Activated naive CD8-positive, alpha-beta T cell treated with anti-CD3 and anti-CD28 coated beads, Interleukin-2, amount 50 U/mL, for 24 hours (primary cell): Measurements from ENCODE around the gene ADAMTS4.

Experiments
- ATAC-seq: fragments of 150-1000 bp; cut with Tn5 transposase; one replicate; pipeline ENCODE4 v1.10.0; 2021
- DNase-seq: peaks from one replicate; pipeline ENCODE4 v3.0.0; 2021
- H3K27ac Mint-ChIP-seq: one replicate; pipeline ENCODE4 v1.8.0; 2021; ENCODE audit warnings: mild to moderate bottlenecking, mixed read lengths
- H3K27me3 Mint-ChIP-seq: one replicate; pipeline ENCODE4 v1.8.0; 2021; ENCODE audit warnings: mixed read lengths
- H3K36me3 Mint-ChIP-seq: one replicate; pipeline ENCODE4 v1.8.0; 2021; ENCODE audit warnings: low read depth, mixed read lengths
- H3K4me1 Mint-ChIP-seq: one replicate; pipeline ENCODE4 v1.8.0; 2021; ENCODE audit warnings: mixed read lengths
- H3K4me3 Mint-ChIP-seq: one replicate; pipeline ENCODE4 v1.8.0; 2021; ENCODE audit warnings: mild to moderate bottlenecking, moderate library complexity, mixed read lengths
- H3K9me3 Mint-ChIP-seq: one replicate; pipeline ENCODE4 v1.8.0; 2021; ENCODE audit warnings: mixed read lengths

Gene ADAMTS4

GRCh38 chr1:161193561-161194235, 5.2 kb downstream of the ADAMTS4 start:
- Mint-ChIP-seq H3K4me1 (peaks cover 29% of the 10 kb centered on the region), H3K27me3 (no peaks in the 10 kb centered on the region), H3K9me3 (no peaks in the 10 kb centered on the region), H3K36me3 (no peaks in the 10 kb centered on the region), H3K4me3 (no peak overlapping the region), H3K27ac (no peak overlapping the region)
- no peak for ATAC-seq
- DNase-seq = no peak

DNA sequence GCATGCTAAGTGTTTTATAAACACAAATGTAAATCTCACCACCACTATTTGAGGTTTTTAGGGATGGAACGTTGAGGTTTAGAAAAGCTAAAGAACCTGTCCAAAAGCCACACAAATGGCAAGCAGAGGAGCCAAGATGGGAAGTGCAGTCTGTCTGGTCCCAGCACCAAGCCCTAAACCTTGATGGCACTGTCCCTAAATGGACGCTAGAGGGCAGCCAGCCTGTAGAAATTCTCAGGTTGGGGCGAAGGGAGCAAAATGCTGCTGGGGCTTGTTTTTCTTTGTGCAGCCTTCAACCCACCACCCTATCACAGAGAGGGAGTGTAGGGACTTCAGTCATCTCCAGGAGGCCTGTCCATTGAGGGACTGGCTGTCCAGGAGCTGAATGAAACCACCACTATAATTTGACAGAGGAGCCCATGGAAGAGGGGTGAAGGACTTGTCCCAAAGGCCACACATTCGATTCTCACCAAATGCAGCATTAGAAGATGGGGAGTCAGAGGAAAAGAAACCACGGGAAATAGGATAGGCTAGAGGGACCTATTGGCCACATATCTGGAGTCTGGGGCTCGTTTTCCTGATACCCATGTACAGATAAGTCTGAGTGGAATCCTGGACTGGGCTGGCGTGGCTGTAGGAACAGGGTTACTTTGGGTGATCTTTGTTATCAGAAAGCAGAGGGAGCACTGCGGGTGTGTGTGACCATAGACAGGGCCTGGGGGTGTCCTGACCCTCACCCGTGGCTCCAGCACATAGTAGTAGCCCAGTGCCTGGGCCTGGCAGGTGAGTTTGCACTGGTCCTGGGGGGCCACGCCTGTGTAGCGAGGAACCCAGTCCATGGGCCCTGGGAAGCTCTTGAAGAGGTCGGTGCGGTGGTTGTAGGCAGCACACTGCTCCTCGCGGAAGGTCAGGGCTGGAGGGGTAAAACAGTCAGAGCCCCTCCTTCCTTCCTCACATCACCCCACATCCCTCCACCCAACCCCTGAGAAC, 6.1 kb downstream of the ADAMTS4 start:
- no peaks in the 10 kb centered on the region for H3K27me3 Mint-ChIP-seq
- H3K4me3 Mint-ChIP-seq = no peak overlapping the region
- DNase-seq = peak; percentile 62
- no peaks in the 10 kb centered on the region for H3K36me3 Mint-ChIP-seq
- peak; percentile 87 for ATAC-seq
- H3K9me3 Mint-ChIP-seq = no peaks in the 10 kb centered on the region
- peak overlapping the region; percentile 24 for H3K27ac Mint-ChIP-seq
- peaks cover 34% of the 10 kb centered on the region for H3K4me1 Mint-ChIP-seq

- Mint-ChIP-seq H3K4me1 (peaks cover 42% of the 10 kb centered on the region), H3K4me3 (no peak overlapping the region), H3K9me3 (no peaks in the 10 kb centered on the region), H3K27ac (no peak overlapping the region), H3K36me3 (no peaks in the 10 kb centered on the region), H3K27me3 (no peaks in the 10 kb centered on the region)
- DNase-seq (no peak), ATAC-seq (no peak)
Observed at GRCh38 chr1:161191971-161192370, 6.9 kb downstream of the ADAMTS4 start.

GRCh38 chr1:161190962-161191521, 7.8 kb downstream of the ADAMTS4 start:
- Mint-ChIP-seq H3K27me3 (no peaks in the 10 kb centered on the region), H3K4me1 (peaks cover 50% of the 10 kb centered on the region)

DNA sequence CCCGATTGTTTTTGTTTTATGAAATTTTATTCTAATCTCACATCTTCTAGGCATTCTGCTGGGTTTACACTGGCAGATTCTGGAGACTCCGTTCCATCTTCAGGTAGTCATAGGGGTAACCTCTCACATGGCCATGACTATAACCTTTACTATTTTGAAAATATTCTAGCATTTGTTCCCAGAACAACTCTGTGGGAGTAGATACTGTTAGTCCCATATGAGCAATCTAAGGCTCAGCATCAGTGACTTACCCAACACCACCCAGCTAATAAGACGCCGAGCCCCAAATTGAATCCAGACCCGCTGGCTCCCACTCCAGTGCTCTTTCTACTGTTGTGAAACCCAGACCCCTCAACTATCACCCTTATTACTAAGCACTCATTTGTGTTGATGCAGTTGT, 9.8 kb downstream of the ADAMTS4 start:
- Mint-ChIP-seq H3K9me3 (no peaks in the 10 kb centered on the region), H3K27me3 (no peaks in the 10 kb centered on the region), H3K36me3 (no peaks in the 10 kb centered on the region), H3K27ac (no peak overlapping the region), H3K4me1 (peaks cover 53% of the 10 kb centered on the region), H3K4me3 (no peak overlapping the region)
- no peak for ATAC-seq
- DNase-seq = no peak

More at GRCh38 chr1:161190962-161191521, 7.8 kb downstream of the ADAMTS4 start:
- ATAC-seq (no peak), DNase-seq (no peak)
- no peak overlapping the region for H3K4me3 Mint-ChIP-seq
- no peak overlapping the region for H3K27ac Mint-ChIP-seq
- H3K9me3 Mint-ChIP-seq = no peaks in the 10 kb centered on the region
- H3K36me3 Mint-ChIP-seq = no peaks in the 10 kb centered on the region

DNA sequence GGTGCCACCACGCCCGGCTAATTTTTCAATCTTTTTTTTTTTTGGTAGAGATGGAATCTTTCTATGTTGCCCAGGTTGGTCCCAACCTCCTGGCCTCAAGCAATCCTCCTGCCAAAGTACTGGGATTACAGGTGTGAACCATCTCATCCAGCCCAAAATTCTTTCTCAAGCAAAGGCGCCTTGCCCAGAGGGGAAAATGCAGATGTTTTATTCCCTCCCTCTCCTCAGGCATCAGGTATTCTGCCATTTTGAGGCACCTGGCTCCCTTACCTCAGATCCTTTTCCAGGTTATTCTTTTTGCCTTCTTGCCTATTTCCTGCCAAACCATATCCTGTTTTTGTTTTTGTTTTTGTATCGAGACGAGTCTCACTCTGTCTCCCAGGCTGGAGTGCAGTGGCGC, 10.5 kb downstream of the ADAMTS4 start:
- Mint-ChIP-seq H3K27ac (peak overlapping the region; percentile 27), H3K27me3 (no peaks in the 10 kb centered on the region), H3K4me1 (peaks cover 57% of the 10 kb centered on the region), H3K36me3 (no peaks in the 10 kb centered on the region), H3K9me3 (no peaks in the 10 kb centered on the region), H3K4me3 (no peak overlapping the region)
- ATAC-seq = no peak
- no peak for DNase-seq

DNA sequence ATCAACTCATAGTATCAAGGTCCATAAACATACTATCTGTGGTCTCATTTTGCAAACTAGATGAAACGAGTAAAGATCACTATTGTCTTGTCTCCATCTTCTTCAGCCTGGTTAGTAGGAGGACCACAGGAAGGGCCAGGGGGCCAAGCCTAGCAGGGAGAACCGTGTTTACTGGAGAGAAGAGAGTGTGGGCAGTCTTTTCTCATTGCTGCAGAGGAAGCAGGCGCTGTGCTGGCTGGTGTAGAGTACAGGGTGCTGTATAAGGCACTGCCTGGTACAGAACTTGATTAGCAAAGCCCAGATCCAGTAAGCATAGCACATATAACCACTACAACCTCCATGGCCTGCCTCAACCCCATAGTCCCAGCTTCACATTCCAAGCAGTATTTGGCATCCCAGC, 11.5 kb downstream of the ADAMTS4 start:
- H3K27me3 Mint-ChIP-seq = no peaks in the 10 kb centered on the region
- peaks cover 61% of the 10 kb centered on the region for H3K4me1 Mint-ChIP-seq
- H3K36me3 Mint-ChIP-seq = no peaks in the 10 kb centered on the region
- no peak for ATAC-seq
- H3K9me3 Mint-ChIP-seq = no peaks in the 10 kb centered on the region
- H3K27ac Mint-ChIP-seq = peak overlapping the region; percentile 44
- no peak for DNase-seq
- no peak overlapping the region for H3K4me3 Mint-ChIP-seq

DNA sequence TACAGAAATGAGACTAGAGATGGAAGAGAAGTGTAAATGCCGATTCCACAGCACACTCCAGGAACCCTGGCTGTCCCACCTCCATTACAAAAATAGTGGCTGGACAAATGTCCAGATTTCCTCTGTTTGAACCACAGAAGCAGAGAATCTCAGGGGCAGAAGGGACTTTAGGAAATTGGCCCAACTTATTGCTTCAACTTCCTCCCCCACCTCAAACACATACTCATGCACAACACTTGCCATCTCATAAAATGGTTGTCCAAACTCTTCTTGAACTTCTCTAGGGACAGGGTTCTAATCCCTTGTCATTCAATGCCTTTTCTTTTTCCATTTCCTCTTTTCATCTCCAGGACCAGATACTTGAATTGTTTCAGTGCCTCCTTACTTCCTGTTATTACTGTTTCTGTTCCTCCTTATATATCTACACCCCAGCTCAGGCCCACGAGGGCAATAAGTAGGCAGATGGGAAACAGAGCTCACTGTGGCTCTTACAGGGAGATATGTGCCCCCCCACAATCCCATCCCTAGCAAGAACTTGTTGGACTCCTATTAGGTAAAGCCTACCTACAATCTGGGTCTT, 13.0 kb downstream of the ADAMTS4 start:
- peak; percentile 31 for DNase-seq
- no peaks in the 10 kb centered on the region for H3K36me3 Mint-ChIP-seq
- H3K9me3 Mint-ChIP-seq = no peaks in the 10 kb centered on the region
- peak overlapping the region; percentile 67 for H3K4me3 Mint-ChIP-seq
- H3K27me3 Mint-ChIP-seq = no peaks in the 10 kb centered on the region
- H3K4me1 Mint-ChIP-seq = peaks cover 74% of the 10 kb centered on the region
- peak overlapping the region; percentile 91 for H3K27ac Mint-ChIP-seq
- ATAC-seq = no peak

DNA sequence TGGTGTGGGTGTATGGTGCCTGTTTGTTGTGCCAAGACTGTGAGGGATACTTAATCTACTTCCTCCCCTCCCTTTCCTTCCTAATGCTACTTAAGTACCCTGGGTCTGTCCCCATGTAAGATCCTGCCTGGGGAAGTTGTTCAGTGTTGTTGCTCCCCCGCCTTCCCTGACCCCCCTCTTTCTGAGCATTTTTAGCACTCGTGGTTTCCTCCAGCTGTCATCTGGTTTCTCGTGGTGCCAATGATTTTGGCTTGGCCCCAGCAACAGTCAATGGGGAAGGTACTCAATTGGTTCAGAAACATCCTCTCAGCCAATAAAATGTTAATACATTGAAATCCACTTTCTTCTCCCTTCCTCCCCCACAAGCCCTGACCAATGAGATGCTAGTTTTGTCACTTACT, 13.6 kb downstream of the ADAMTS4 start:
- peak overlapping the region; percentile 67 for H3K4me3 Mint-ChIP-seq
- peak overlapping the region; percentile 91 for H3K27ac Mint-ChIP-seq
- H3K27me3 Mint-ChIP-seq = no peaks in the 10 kb centered on the region
- DNase-seq (peak; percentile 68), ATAC-seq (peak; percentile 58)
- H3K36me3 Mint-ChIP-seq = no peaks in the 10 kb centered on the region
- H3K4me1 Mint-ChIP-seq = peaks cover 80% of the 10 kb centered on the region
- no peaks in the 10 kb centered on the region for H3K9me3 Mint-ChIP-seq

DNA sequence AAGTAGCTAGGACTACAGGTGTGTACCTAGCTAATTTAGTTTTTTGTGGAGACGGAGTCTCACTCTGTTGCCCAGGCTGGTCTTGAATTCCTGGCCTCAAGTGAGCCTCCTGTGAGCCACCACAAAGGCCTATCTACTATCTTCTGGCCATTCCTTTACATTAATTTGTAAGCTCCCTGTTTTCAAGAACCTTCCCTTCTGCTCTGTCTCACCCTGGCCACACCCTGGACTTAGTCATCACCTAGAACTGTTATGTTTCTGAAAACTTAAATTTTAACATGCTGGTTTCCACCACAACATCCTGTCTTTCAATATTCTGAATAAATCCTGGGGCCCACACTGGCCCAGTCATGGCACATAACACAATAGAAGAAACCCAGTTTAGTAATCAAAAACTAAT, 16.6 kb downstream of the ADAMTS4 start:
- H3K4me3 Mint-ChIP-seq = peak overlapping the region; percentile 22
- no peaks in the 10 kb centered on the region for H3K27me3 Mint-ChIP-seq
- DNase-seq (peak; percentile 53), ATAC-seq (peak; percentile 79)
- H3K36me3 Mint-ChIP-seq = no peaks in the 10 kb centered on the region
- peaks cover 78% of the 10 kb centered on the region for H3K4me1 Mint-ChIP-seq
- peak overlapping the region; percentile 92 for H3K27ac Mint-ChIP-seq
- H3K9me3 Mint-ChIP-seq = no peaks in the 10 kb centered on the region

DNA sequence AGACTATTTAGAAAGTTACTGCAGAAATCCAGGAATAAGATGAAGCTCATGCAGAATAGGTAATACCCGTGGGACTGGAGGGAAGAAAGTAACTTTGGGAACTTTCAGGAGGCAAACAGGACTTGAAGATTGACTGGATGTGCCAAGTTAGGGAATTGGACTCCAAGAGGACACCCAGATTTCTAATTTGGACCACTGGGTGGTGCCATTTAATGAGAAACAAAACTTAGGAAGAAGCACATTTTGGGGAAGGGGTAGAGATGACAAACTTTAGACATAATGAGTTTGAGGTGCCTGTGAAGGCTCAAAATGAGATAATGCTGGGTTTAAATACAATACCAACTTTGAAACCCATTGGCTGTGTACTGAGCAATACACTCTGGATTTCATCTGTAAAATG, 18.2 kb downstream of the ADAMTS4 start:
- ATAC-seq (no peak), DNase-seq (no peak)
- Mint-ChIP-seq H3K9me3 (no peaks in the 10 kb centered on the region), H3K27me3 (no peaks in the 10 kb centered on the region), H3K4me3 (no peak overlapping the region), H3K27ac (no peak overlapping the region), H3K36me3 (peaks cover 5% of the 10 kb centered on the region), H3K4me1 (peaks cover 74% of the 10 kb centered on the region)

GRCh38 chr1:161179698-161180097, 19.2 kb downstream of the ADAMTS4 start:
- H3K36me3 Mint-ChIP-seq = peaks cover 7% of the 10 kb centered on the region
- H3K27ac Mint-ChIP-seq = no peak overlapping the region
- no peak overlapping the region for H3K4me3 Mint-ChIP-seq

DNA sequence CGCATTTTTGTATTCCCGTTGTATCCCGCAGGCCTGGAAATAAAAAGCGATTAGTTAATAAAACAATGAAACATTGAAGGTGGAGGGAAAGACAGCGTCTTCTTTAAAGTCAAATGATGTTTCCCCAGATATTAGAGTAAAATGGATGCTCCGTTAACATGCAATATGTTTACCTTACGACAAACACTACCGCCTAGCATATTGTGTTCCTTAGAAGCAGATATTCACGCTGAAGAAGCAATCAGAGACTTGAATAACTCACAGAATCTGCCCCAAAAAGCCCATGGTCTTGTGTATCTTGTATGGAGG, 21.0 kb downstream of the ADAMTS4 start:
- H3K36me3 Mint-ChIP-seq = peaks cover 19% of the 10 kb centered on the region
- peak overlapping the region; percentile 96 for H3K27ac Mint-ChIP-seq
- no peak for ATAC-seq
- no peaks in the 10 kb centered on the region for H3K27me3 Mint-ChIP-seq
- H3K4me1 Mint-ChIP-seq = peaks cover 64% of the 10 kb centered on the region
- H3K9me3 Mint-ChIP-seq = no peaks in the 10 kb centered on the region
- DNase-seq = no peak
- H3K4me3 Mint-ChIP-seq = peak overlapping the region; percentile 96

More at GRCh38 chr1:161179698-161180097, 19.2 kb downstream of the ADAMTS4 start:
- DNase-seq = no peak
- no peak for ATAC-seq
- no peaks in the 10 kb centered on the region for H3K9me3 Mint-ChIP-seq
- H3K27me3 Mint-ChIP-seq = no peaks in the 10 kb centered on the region
- H3K4me1 Mint-ChIP-seq = peaks cover 71% of the 10 kb centered on the region

DNA sequence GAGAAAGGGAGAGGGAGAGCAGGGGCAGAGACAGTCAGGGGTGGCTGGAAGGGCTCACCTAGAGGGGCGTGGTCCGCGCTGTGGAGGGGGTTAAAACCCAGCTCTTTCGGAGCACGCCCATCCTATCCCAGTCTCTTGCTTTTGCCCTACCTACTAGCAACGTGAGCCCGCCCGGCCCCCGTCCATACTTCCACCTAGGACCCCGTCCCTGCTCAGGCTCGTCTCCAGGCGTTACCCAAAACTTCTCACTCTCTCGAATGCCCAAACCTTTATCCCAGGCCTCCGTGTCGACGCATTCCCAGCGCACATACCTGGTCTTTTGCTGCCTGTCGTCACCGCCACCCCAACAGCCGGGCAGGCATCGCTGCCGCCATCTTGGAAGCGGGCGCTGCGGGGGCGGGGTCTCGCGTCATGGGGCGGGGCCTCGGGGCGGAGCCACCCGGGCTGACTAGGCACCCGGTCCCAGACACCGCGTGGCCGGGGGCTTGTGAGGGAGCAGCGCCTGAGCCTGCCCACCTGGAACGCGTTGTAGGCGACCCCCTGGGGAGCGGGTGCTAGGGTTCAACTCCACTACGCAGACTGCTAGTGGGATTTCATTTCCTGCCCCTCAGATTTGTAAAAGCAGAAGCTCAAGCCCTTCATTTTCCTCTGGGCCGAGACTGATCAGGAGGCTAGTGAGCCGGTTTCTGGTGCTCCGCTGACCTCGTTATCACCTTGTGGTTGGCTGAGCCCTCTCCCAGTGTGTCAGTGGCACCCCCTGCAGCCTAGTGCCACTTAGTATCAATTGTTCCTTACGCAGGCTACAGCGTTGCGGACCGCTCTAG, 21.5 kb downstream of the ADAMTS4 start, which contains the start of gene B4GALT3:
B4GALT3 (minus strand) TSS at position 396 of the 824 bp plus-strand sequence. CDS start 1,447 bp downstream, outside the sequence.
- H3K27me3 Mint-ChIP-seq = no peaks in the 10 kb centered on the region
- peaks cover 23% of the 10 kb centered on the region for H3K36me3 Mint-ChIP-seq
- H3K27ac Mint-ChIP-seq = peak within 1 kb of the TSS; percentile 96
- no peaks in the 10 kb centered on the region for H3K9me3 Mint-ChIP-seq
- peak; percentile 98 for DNase-seq
- H3K4me3 Mint-ChIP-seq = peak within 1 kb of the TSS; percentile 96
- H3K4me1 Mint-ChIP-seq = peaks cover 62% of the 10 kb centered on the region
- peak; percentile 85 for ATAC-seq
